H9 (cell line): ENCODE data around the gene S100P. TPM values are rescaled to one million over a fixed set of nuclear protein-coding genes. Genes with fewer than 3 reads are reported as not detected.

Experiments used
- DNase-seq: peaks from one replicate; pipeline ENCODE4 v3.0.0-alpha.2; 2017
- H2AFZ ChIP-seq: one replicate; pipeline ENCODE4 v1.6.1; 2013; ENCODE audit warnings: mild to moderate bottlenecking, low read length, control low read depth, moderate library complexity
- H2AK5ac ChIP-seq: 2 replicates; pipeline ENCODE4 v1.6.1; 2013; ENCODE audit warnings: low read length, control low read depth, mixed read lengths; ENCODE audit not compliant: insufficient read length
- H2BK120ac ChIP-seq: one replicate; pipeline ENCODE4 v1.6.1; 2013; ENCODE audit warnings: low read depth, mild to moderate bottlenecking, low read length, control low read depth, inconsistent platforms; ENCODE audit not compliant: poor library complexity, severe bottlenecking
- H2BK12ac ChIP-seq: 2 replicates; pipeline ENCODE4 v1.6.1; 2013; ENCODE audit warnings: low read length, control low read depth, mixed read lengths, low read depth; ENCODE audit not compliant: insufficient read length
- H2BK15ac ChIP-seq: 2 replicates; pipeline ENCODE4 v1.6.1; 2013; ENCODE audit warnings: low read depth, low read length, control low read depth
- H2BK20ac ChIP-seq: one replicate; pipeline ENCODE4 v1.6.1; 2013; ENCODE audit warnings: low read depth, mild to moderate bottlenecking, low read length, control low read depth, inconsistent platforms; ENCODE audit not compliant: poor library complexity, severe bottlenecking
- H2BK5ac ChIP-seq: 2 replicates; pipeline ENCODE4 v1.6.1; 2013; ENCODE audit warnings: low read length, control low read depth, mixed read lengths; ENCODE audit not compliant: insufficient read length
- H3K14ac ChIP-seq: 2 replicates; pipeline ENCODE4 v1.6.1; 2013; ENCODE audit warnings: low read length, control low read depth; ENCODE audit not compliant: insufficient read depth
- H3K18ac ChIP-seq: 2 replicates; pipeline ENCODE4 v1.6.1; 2013; ENCODE audit warnings: low read depth, mild to moderate bottlenecking, mixed read lengths, low read length, control low read depth; ENCODE audit not compliant: insufficient read length
- H3K23ac ChIP-seq: 2 replicates; pipeline ENCODE4 v1.6.1; 2013; ENCODE audit warnings: low read length, control low read depth, mixed read lengths, low read depth; ENCODE audit not compliant: insufficient read length
- H3K23me2 ChIP-seq: 2 replicates; pipeline ENCODE4 v1.6.1; 2013; ENCODE audit warnings: low read depth, mild to moderate bottlenecking, mixed read lengths, low read length, control low read depth; ENCODE audit not compliant: insufficient read length, poor library complexity, severe bottlenecking
- H3K27ac ChIP-seq: 2 replicates; pipeline ENCODE4 v1.5.1; 2013; ENCODE audit warnings: low read length, control low read depth, mixed read lengths, low read depth; ENCODE audit not compliant: insufficient read length
- H3K27me3 ChIP-seq: 2 replicates; pipeline ENCODE4 v1.6.1; 2013; ENCODE audit warnings: low read length, control low read depth, inconsistent platforms; ENCODE audit not compliant: insufficient read depth
- H3K4ac ChIP-seq: 2 replicates; pipeline ENCODE4 v1.6.1; 2013; ENCODE audit warnings: low read depth, mild to moderate bottlenecking, control low read depth, inconsistent platforms, low read length, moderate library complexity
- H3K4me1 ChIP-seq: 2 replicates; pipeline ENCODE4 v1.6.1; 2013; ENCODE audit warnings: low read length, control low read depth, inconsistent platforms; ENCODE audit not compliant: insufficient read depth
- H3K4me2 ChIP-seq: 2 replicates; pipeline ENCODE4 v1.6.1; 2013; ENCODE audit warnings: low read length, control low read depth, mixed read lengths; ENCODE audit not compliant: insufficient read length, insufficient read depth
- H3K56ac ChIP-seq: 2 replicates; pipeline ENCODE4 v1.6.1; 2013; ENCODE audit warnings: low read depth, mild to moderate bottlenecking, mixed read lengths, low read length, control low read depth; ENCODE audit not compliant: insufficient read length
- H3K79me1 ChIP-seq: 2 replicates; pipeline ENCODE4 v1.6.1; 2013; ENCODE audit warnings: low read depth, mild to moderate bottlenecking, moderate library complexity, low read length, control low read depth, inconsistent platforms; ENCODE audit not compliant: insufficient read depth, poor library complexity, severe bottlenecking
- H3K79me2 ChIP-seq: 2 replicates; pipeline ENCODE4 v1.6.1; 2013; ENCODE audit warnings: low read length, control low read depth, inconsistent platforms; ENCODE audit not compliant: insufficient read depth
- H3K9ac ChIP-seq: 2 replicates; pipeline ENCODE4 v1.6.1; 2013; ENCODE audit warnings: low read length, control low read depth, mixed read lengths; ENCODE audit not compliant: insufficient read length; ENCODE audit errors: extremely low read depth
- H3K9me3 ChIP-seq: one replicate; pipeline ENCODE4 v1.6.1; 2013; ENCODE audit warnings: low read depth, low read length, inconsistent platforms; ENCODE audit not compliant: control insufficient read depth
- H3T11ph ChIP-seq: one replicate; pipeline ENCODE4 v1.6.1; 2013; ENCODE audit warnings: mild to moderate bottlenecking, low read length, control low read depth, inconsistent platforms
- H4K20me1 ChIP-seq: one replicate; pipeline ENCODE4 v1.6.1; 2013; ENCODE audit not compliant: control insufficient read depth, insufficient read length, insufficient read depth
- H4K5ac ChIP-seq: 2 replicates; pipeline ENCODE4 v1.6.1; 2013; ENCODE audit warnings: low read depth, mild to moderate bottlenecking, mixed read lengths, low read length, control low read depth; ENCODE audit not compliant: insufficient read length
- H4K8ac ChIP-seq: replicated peaks from 2 replicates; pipeline ENCODE4 v1.6.1; 2013; ENCODE audit warnings: low read length, control low read depth, mixed read lengths, low read depth; ENCODE audit not compliant: insufficient read length
- H4K91ac ChIP-seq: 2 replicates; pipeline ENCODE4 v1.6.1; 2013; ENCODE audit warnings: low read depth, mild to moderate bottlenecking, moderate library complexity, mixed read lengths, low read length, control low read depth; ENCODE audit not compliant: insufficient read length
- H3K27ac Mint-ChIP-seq, 3 experiments: 2 replicates in 2 of 3; 3 replicates in 1 of 3; pipeline ENCODE4 v1.8.0; 2020 to 2021; ENCODE audit warnings: mixed read lengths in 3 of 3, mild to moderate bottlenecking in 1 of 3, moderate library complexity in 1 of 3
- H3K27me3 Mint-ChIP-seq: 2 replicates; pipeline ENCODE4 v1.8.0; 2021; ENCODE audit warnings: low read depth, mild to moderate bottlenecking, moderate library complexity, mixed read lengths
- H3K36me3 Mint-ChIP-seq, 3 experiments: 2 replicates in 2 of 3; 3 replicates in 1 of 3; pipeline ENCODE4 v1.8.0; 2020 to 2021; ENCODE audit warnings: low read depth in 3 of 3, mixed read lengths in 3 of 3; ENCODE audit not compliant: insufficient read depth in 1 of 3
- H3K4me1 Mint-ChIP-seq, 2 experiments: 2 replicates each; pipeline ENCODE4 v1.8.0; 2020; ENCODE audit warnings: mixed read lengths in 2 of 2
- H3K4me3 Mint-ChIP-seq, 2 experiments: 2 replicates in 1 of 2; 3 replicates in 1 of 2; pipeline ENCODE4 v1.8.0; 2020 to 2021; ENCODE audit warnings: mild to moderate bottlenecking in 2 of 2, mixed read lengths in 2 of 2, moderate library complexity in 1 of 2
- H3K9me3 Mint-ChIP-seq, 2 experiments: 2 replicates in 1 of 2; 3 replicates in 1 of 2; pipeline ENCODE4 v1.8.0; 2020; ENCODE audit warnings: mild to moderate bottlenecking in 2 of 2, mixed read lengths in 2 of 2, moderate library complexity in 1 of 2
- WGBS: extraction: QIAGEN DNeasy Blood & Tissue Kit; methylation state at CpG from one replicate; pipeline ENCODE4 v1.1.7; 2013; ENCODE audit warnings: missing lambda C conversion rate, low lambda C conversion rate, mixed read lengths; ENCODE audit not compliant: insufficient read length; ENCODE audit errors: extremely low coverage; 5-methylcytosine and 5-hydroxymethylcytosine counted together
- total RNA-seq: library from RNA; stranded (reverse); gene quantifications from 2 replicates; pipeline ENCODE4 v1.2.1, GENCODE V29; 2021
- TF ChIP-seq, protein P1 (sequence below): fragments of 200-600 bp; sonication (generic); conservative IDR thresholded peaks from 3 replicates; pipeline ENCODE4 v1.8.0; 2021; ENCODE audit warnings: antibody characterized with exemption, mild to moderate bottlenecking

S100P gene
- total RNA-seq, 1 experiment from 2014 or later, result not detected

DNA sequence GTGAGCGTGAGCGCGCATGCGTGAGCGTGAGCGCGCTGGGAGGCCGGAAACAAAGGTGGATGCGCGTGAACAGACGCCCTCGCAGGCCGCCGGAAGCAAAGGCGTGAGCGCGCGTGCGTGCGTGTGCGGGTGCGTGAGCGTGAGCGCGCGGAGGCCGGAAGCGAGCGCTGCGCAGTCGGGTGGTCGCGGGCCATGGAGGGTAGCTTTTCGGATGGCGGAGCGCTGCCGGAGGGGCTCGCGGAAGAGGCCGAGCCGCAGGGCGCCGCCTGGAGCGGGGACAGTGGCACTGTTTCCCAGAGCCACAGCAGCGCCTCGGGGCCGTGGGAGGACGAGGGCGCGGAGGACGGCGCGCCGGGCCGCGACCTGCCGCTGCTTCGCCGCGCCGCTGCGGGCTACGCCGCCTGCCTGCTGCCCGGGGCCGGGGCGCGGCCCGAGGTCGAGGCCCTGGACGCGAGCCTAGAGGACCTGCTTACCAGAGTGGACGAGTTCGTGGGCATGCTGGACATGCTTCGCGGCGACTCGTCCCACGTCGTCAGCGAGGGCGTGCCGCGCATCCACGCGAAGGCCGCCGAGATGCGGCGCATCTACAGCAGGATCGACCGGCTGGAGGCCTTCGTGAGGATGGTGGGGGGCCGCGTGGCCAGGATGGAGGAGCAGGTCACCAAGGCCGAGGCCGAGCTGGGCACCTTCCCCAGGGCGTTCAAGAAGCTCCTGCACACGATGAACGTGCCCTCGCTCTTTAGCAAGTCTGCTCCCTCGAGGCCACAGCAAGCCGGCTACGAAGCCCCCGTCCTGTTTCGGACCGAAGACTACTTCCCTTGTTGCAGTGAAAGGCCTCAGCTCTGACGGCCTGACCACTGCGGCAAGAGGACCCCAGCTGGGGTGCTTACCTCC, 22.6 kb downstream of the S100P start, which contains the start of gene BLOC1S4:
Gene BLOC1S4 (plus strand): TSS at position 157 of the 894 bp plus-strand sequence. CDS start 36 bp downstream, at position 193.
- peaks cover 9 to 23% of the 10 kb centered on the region in 2 experiments for H3K4me1 Mint-ChIP-seq
- H3K18ac ChIP-seq, result peak within 1 kb of the TSS; percentile 76
- H4K91ac ChIP-seq, result no peak within 1 kb of the TSS
- peaks cover 2% of the 10 kb centered on the region for H3K27me3 ChIP-seq
- WGBS, result no CpG with 5 or more reads among the region's 109 CpGs
- peaks cover 38% of the 10 kb centered on the region for H3K27me3 Mint-ChIP-seq
- peak within 1 kb of the TSS in 2 of 3 experiments; percentile 60 to 69; a peak in 4 of 7 replicates for H3K27ac Mint-ChIP-seq
- H2AK5ac ChIP-seq, result no peak within 1 kb of the TSS
- H3K27ac ChIP-seq, result no peak within 1 kb of the TSS
- no peaks in the 10 kb centered on the region for H3K9me3 ChIP-seq
- H3K36me3 Mint-ChIP-seq, result peaks cover 2 to 3% (median 3%) of the 10 kb centered on the region in 3 experiments; a peak in 3 of 7 replicates
- no peak within 1 kb of the TSS for H3K56ac ChIP-seq
- H3K4me3 Mint-ChIP-seq, result peak within 1 kb of the TSS; percentile 84 to 88
- H3K23ac ChIP-seq, result no peak within 1 kb of the TSS
- no peaks in the 10 kb centered on the region for H4K20me1 ChIP-seq
- peaks cover 8% of the 10 kb centered on the region; the same call in 1 of the 2 replicates for H3K79me2 ChIP-seq
- peaks cover 2 to 3% of the 10 kb centered on the region in 2 experiments; a peak in 3 of 5 replicates for H3K9me3 Mint-ChIP-seq
- peaks cover 2% of the 10 kb centered on the region; the same call in 1 of the 2 replicates for H3K4me1 ChIP-seq
- H3K9ac ChIP-seq, result peak within 1 kb of the TSS; percentile 84
- no peak within 1 kb of the TSS for H2BK20ac ChIP-seq
- H3K4me2 ChIP-seq, result peak within 1 kb of the TSS; percentile 57
- H4K5ac ChIP-seq, result no peak within 1 kb of the TSS
- H3K14ac ChIP-seq, result peak within 1 kb of the TSS; percentile 90
- H2BK12ac ChIP-seq, result no peak within 1 kb of the TSS
- no peak within 1 kb of the TSS for H3K4ac ChIP-seq
- H2AFZ ChIP-seq, result peak within 1 kb of the TSS; percentile 93
- no peak within 1 kb of the TSS for H2BK120ac ChIP-seq
- H2BK15ac ChIP-seq, result no peak within 1 kb of the TSS
- TF ChIP-seq, protein P1, sequence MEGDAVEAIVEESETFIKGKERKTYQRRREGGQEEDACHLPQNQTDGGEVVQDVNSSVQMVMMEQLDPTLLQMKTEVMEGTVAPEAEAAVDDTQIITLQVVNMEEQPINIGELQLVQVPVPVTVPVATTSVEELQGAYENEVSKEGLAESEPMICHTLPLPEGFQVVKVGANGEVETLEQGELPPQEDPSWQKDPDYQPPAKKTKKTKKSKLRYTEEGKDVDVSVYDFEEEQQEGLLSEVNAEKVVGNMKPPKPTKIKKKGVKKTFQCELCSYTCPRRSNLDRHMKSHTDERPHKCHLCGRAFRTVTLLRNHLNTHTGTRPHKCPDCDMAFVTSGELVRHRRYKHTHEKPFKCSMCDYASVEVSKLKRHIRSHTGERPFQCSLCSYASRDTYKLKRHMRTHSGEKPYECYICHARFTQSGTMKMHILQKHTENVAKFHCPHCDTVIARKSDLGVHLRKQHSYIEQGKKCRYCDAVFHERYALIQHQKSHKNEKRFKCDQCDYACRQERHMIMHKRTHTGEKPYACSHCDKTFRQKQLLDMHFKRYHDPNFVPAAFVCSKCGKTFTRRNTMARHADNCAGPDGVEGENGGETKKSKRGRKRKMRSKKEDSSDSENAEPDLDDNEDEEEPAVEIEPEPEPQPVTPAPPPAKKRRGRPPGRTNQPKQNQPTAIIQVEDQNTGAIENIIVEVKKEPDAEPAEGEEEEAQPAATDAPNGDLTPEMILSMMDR, result 0 out of 3 replicates have a peak, but pooled peaks have one; percentile 13
- no peak within 1 kb of the TSS for H2BK5ac ChIP-seq
- no peaks in the 10 kb centered on the region for H3K79me1 ChIP-seq
- no peak within 1 kb of the TSS for H3T11ph ChIP-seq
- H4K8ac ChIP-seq, result no peak within 1 kb of the TSS
- DNase-seq, result peak; percentile 86
- peaks cover 9% of the 10 kb centered on the region for H3K23me2 ChIP-seq
